Natural killer cell (primary cell): ENCODE data around the gene ICAM5. TPM values are rescaled to one million over a fixed set of nuclear protein-coding genes. Genes with fewer than 3 reads are reported as not detected.

Source experiments
- ATAC-seq, 3 donors: fragments of 150-1000 bp in 2 of 3; fragments of 200-7000 bp in 1 of 3; cut with Tn5 transposase; 1 replicate in 1 of 3; 2 replicates in 2 of 3; pipeline ENCODE4 v1.10.0; 2021; ENCODE audit warnings: mild to moderate bottlenecking in 2 of 3, moderate library complexity in 2 of 3
- DNase-seq, 2 donors: peaks; one replicate each; pipeline versions ENCODE4 v3.0.0 to v3.0.0-alpha.2; 2013 to 2021; ENCODE audit warnings: mixed read lengths in 1 of 2
- H3K27ac ChIP-seq: one replicate; pipeline ENCODE4 v1.5.1; 2013; ENCODE audit warnings: mild to moderate bottlenecking, low read length
- H3K27me3 ChIP-seq: one replicate; pipeline ENCODE4 v1.6.1; 2013; ENCODE audit warnings: low read length; ENCODE audit not compliant: control insufficient read depth, insufficient read depth
- H3K36me3 ChIP-seq: one replicate; pipeline ENCODE4 v1.6.1; 2013; ENCODE audit warnings: low read length; ENCODE audit not compliant: control insufficient read depth, insufficient read depth
- H3K4me1 ChIP-seq: one replicate; pipeline ENCODE4 v1.6.1; 2013; ENCODE audit warnings: low read length; ENCODE audit not compliant: control insufficient read depth, insufficient read depth
- H3K4me3 ChIP-seq: one replicate; pipeline ENCODE4 v1.5.1; 2013; ENCODE audit warnings: low read length
- H3K9me3 ChIP-seq: one replicate; pipeline ENCODE4 v1.6.1; 2013; ENCODE audit warnings: low read length; ENCODE audit not compliant: control insufficient read depth, insufficient read depth
- H3K27ac Mint-ChIP-seq, 2 donors: one replicate each; pipeline ENCODE4 v1.8.0; 2022; ENCODE audit warnings: mild to moderate bottlenecking in 2 of 2, mixed read lengths in 2 of 2, moderate library complexity in 1 of 2
- H3K27me3 Mint-ChIP-seq, 2 donors: one replicate each; pipeline ENCODE4 v1.8.0; 2022; ENCODE audit warnings: low read depth in 2 of 2, mixed read lengths in 2 of 2
- H3K36me3 Mint-ChIP-seq: one replicate; pipeline ENCODE4 v1.8.0; 2022; ENCODE audit warnings: mixed read lengths
- H3K4me1 Mint-ChIP-seq, 2 donors: one replicate each; pipeline ENCODE4 v1.8.0; 2022; ENCODE audit warnings: mixed read lengths in 2 of 2
- H3K4me3 Mint-ChIP-seq: one replicate; pipeline ENCODE4 v1.8.0; 2022; ENCODE audit warnings: mild to moderate bottlenecking, moderate library complexity, mixed read lengths
- H3K9me3 Mint-ChIP-seq, 2 donors: one replicate each; pipeline ENCODE4 v1.8.0; 2022; ENCODE audit warnings: mixed read lengths in 2 of 2
- WGBS: methylation state at CpG from one replicate; pipeline ENCODE4 v1.1.7; 2013; ENCODE audit warnings: missing lambda C conversion rate; ENCODE audit not compliant: insufficient coverage; 5-methylcytosine and 5-hydroxymethylcytosine counted together
- intact Hi-C: fragments of 100-400 bp; cut with micrococcal nuclease; formaldehyde crosslinking; loops from one replicate; pipeline ENCODE4 v1.14.2; 2022
- total RNA-seq, 4 donors: library from RNA; stranded (reverse); fragments of 120-200 nt in 1 of 4; gene quantifications; one replicate each; pipeline versions ENCODE4 v1.2.3 to v1.2.4, GENCODE V29; 2013 to 2022
- TF ChIP-seq, protein P1 (sequence below): fragments of 200-600 bp; IDR thresholded peaks from one replicate; pipeline ENCODE4 v1.8.0; 2022; ENCODE audit warnings: antibody characterized with exemption

The ICAM5 gene
- total RNA-seq, 3 donors from 2014 or later (not counting 1 experiment from before 2014, with no cell fraction given): 1.1 to 1.6 (median 1.5) TPM

DNA sequence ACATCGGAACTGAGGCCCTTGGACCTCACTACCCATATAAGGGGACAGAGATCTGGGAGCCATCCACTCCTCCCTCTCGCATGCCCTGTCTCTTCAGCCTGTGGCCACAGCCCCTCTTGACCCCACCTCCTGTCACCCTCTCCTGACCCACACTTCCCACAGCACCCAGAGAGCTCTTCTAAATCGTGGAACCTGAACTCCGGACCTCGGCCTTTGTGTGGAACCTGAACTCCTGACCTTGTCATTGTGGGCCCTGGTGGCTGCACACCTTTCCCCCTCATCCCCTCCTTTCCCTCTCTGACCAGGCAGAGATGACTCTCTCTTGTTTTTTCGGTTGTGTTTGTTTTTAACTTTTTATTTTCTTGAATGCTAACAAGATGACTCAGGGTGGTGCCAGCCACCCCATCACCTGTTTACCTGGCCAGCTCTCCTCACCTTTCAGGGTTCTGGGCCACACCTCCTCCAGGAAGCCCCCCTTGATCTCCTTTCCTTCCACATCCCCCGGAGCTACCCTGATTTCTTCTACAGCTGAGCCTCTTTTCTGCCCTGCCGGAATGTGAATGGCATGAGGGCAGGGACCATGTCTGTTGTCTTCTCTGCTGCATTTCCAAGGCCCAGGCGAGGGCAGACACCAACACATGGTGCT, 32.7 kb upstream of the ICAM5 start:
- H3K9me3 Mint-ChIP-seq: no peaks in the 10 kb centered on the region
- no peak for ATAC-seq
- 96% methylated on average over 9 of the region's 9 CpGs for WGBS
- no peak overlapping the region for H3K4me3 Mint-ChIP-seq
- no peaks in the 10 kb centered on the region for H3K27me3 Mint-ChIP-seq
- Histone ChIP-seq H3K9me3 (no peaks in the 10 kb centered on the region), H3K27me3 (no peaks in the 10 kb centered on the region), H3K4me3 (no peak overlapping the region), H3K36me3 (peaks cover 36% of the 10 kb centered on the region), H3K27ac (no peak overlapping the region), H3K4me1 (peaks cover 14% of the 10 kb centered on the region)
- TF ChIP-seq, protein P1, sequence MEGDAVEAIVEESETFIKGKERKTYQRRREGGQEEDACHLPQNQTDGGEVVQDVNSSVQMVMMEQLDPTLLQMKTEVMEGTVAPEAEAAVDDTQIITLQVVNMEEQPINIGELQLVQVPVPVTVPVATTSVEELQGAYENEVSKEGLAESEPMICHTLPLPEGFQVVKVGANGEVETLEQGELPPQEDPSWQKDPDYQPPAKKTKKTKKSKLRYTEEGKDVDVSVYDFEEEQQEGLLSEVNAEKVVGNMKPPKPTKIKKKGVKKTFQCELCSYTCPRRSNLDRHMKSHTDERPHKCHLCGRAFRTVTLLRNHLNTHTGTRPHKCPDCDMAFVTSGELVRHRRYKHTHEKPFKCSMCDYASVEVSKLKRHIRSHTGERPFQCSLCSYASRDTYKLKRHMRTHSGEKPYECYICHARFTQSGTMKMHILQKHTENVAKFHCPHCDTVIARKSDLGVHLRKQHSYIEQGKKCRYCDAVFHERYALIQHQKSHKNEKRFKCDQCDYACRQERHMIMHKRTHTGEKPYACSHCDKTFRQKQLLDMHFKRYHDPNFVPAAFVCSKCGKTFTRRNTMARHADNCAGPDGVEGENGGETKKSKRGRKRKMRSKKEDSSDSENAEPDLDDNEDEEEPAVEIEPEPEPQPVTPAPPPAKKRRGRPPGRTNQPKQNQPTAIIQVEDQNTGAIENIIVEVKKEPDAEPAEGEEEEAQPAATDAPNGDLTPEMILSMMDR: no peak
- H3K27ac Mint-ChIP-seq: no peak overlapping the region
- H3K4me1 Mint-ChIP-seq: peaks cover 0 to 24% of the 10 kb centered on the region in 2 donors
- peaks cover 9% of the 10 kb centered on the region for H3K36me3 Mint-ChIP-seq
- no peak for DNase-seq
- intact Hi-C loops: no loop called here

DNA sequence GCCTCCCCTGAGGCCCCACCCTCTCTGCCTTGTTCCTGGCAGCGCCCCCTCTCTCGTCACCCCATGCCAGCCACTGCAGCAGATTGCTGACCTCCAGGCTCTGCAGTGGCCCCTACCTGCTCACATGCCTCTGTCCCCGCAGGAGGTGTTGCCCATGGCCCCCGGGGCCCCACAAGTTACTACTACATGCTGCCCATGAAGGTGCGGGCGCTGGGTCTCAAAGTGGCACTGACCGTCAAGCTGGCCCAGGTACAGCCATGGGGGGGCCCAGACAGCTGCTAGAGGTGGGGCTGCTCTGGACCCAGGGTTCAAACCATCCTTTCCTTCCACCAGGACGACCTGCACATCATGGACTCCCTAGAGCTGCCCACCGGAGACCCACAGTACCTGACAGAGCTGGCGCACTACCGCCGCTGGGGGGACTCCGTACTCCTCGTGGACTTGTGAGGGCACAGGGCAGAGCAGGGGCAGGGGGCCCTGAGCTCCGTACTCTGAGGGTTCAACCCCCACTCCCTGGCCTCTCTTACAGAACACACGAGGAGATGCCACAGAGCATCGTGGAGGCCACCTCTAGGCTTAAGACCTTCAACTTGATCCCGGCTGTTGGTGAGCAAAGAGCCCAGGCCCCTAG, 31.6 kb upstream of the ICAM5 start:
- no peak overlapping the region for H3K4me3 ChIP-seq
- no peaks in the 10 kb centered on the region for H3K27me3 ChIP-seq
- Mint-ChIP-seq H3K27me3 (no peaks in the 10 kb centered on the region), H3K36me3 (peaks cover 9% of the 10 kb centered on the region), H3K4me1 (peaks cover 0 to 15% of the 10 kb centered on the region in 2 donors), H3K27ac (no peak overlapping the region), H3K9me3 (no peaks in the 10 kb centered on the region), H3K4me3 (no peak overlapping the region)
- DNase-seq (no peak), ATAC-seq (no peak)
- H3K27ac ChIP-seq: no peak overlapping the region
- H3K4me1 ChIP-seq: peaks cover 3% of the 10 kb centered on the region
- 96% methylated on average over 18 of the region's 18 CpGs for WGBS
- peaks cover 36% of the 10 kb centered on the region for H3K36me3 ChIP-seq
- TF ChIP-seq, protein P1: no peak
- intact Hi-C loops: no loop called here
- H3K9me3 ChIP-seq: no peaks in the 10 kb centered on the region

DNA sequence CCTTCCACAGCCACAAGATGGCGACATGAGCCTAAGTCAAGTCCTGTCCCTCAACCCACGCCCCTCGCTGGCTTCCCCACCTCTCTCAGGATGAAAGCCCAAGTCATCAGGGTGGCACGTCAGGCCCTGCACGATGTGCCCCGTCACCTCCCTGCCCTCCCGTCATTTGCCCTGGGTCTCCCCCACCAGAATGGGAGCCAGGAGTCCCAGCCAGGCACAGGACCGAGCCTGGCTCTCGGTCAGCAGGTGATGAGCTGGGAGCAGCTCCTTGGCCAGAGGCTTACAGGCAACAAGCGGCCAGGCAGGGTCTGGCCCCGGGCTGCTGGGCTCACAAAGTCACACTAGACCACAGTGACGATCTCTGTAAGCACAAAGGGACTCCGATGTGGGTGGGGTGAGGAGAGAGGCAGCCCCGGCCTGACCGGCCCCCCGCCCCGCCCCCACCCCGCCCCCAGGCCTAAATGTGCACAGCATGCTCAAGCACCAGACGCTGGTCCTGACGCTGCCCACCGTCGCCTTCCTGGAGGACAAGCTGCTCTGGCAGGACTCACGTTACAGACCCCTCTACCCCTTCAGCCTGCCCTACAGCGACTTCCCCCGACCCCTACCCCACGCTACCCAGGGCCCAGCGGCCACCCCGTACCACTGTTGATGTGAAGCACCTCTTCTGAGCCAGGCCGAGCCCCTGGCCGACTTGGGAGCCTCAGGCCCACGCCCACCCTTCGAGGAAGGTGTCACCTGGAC, 30.4 kb upstream of the ICAM5 start:
- peaks cover 9% of the 10 kb centered on the region for H3K36me3 Mint-ChIP-seq
- H3K36me3 ChIP-seq: peaks cover 33% of the 10 kb centered on the region
- ATAC-seq (peak; percentile 81 to 96 (median 90)), DNase-seq (peak; percentile 73 to 95)
- intact Hi-C loops: loop anchor here (1.0 kb wide), 1 partner anchor 130 kb away; no protein-coding TSS in a partner anchor
- no peak overlapping the region for H3K27ac ChIP-seq
- no peaks in the 10 kb centered on the region for H3K27me3 ChIP-seq
- H3K4me1 Mint-ChIP-seq: peaks cover 0 to 7% of the 10 kb centered on the region in 2 donors
- H3K4me3 ChIP-seq: no peak overlapping the region
- no peaks in the 10 kb centered on the region for H3K27me3 Mint-ChIP-seq
- no peak overlapping the region for H3K27ac Mint-ChIP-seq
- H3K9me3 ChIP-seq: no peaks in the 10 kb centered on the region
- TF ChIP-seq, protein P1: peak; percentile 71
- 76% methylated on average over 32 of the region's 32 CpGs for WGBS
- H3K9me3 Mint-ChIP-seq: no peaks in the 10 kb centered on the region
- no peak overlapping the region for H3K4me3 Mint-ChIP-seq
- H3K4me1 ChIP-seq: peaks cover 3% of the 10 kb centered on the region
